ENCODE data around the gene TMPRSS6.

Gene TMPRSS6

DNA sequence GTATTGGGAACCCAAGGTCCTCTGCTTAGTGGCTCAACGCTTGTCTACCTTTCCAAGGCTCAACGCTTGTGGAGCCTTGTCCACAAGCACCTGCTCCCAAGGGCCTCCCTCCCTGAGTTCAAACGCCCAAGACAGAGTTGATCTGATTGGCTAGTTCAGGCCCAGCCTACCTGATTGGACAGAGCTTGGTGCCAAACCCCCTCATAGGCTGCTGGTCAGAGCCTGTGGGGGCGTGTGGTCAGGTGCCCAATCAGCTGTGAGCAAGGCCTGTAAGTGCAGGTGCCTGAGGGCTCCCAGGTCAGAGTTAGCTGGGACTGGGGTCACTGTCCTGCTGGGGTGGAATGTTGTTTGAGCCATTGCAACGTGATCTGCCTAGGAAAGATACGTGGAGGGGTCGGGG lies 16.9 kb upstream of the TMPRSS6 start:
- no peaks in the 10 kb centered on the region for H3K27me3 ChIP-seq (ENCODE audit: low read depth, low read length)
- H3K36me3 ChIP-seq (ENCODE audit: control insufficient read depth in 1 of 2, insufficient read depth in 2 of 2, low read length in 2 of 2): no peaks in the 10 kb centered on the region
- H3K4me1 ChIP-seq (ENCODE audit: control insufficient read depth in 1 of 2, insufficient read depth in 2 of 2, low read length in 2 of 2): no peaks in the 10 kb centered on the region
- no peak overlapping the region for H3K4me3 ChIP-seq (ENCODE audit: low read depth in 1 of 2, low read length in 2 of 2)
- no peak overlapping the region for H3K27ac ChIP-seq (ENCODE audit: low read length)
- no peaks in the 10 kb centered on the region for H3K9me3 ChIP-seq (ENCODE audit: control insufficient read depth in 1 of 2, low read length in 2 of 2)

GRCh38 chr22:37123649-37124048 lies 14.1 kb upstream of the TMPRSS6 start:
- Histone ChIP-seq H3K27me3 (ENCODE audit: low read depth, low read length) (no peaks in the 10 kb centered on the region), H3K9me3 (ENCODE audit: control insufficient read depth in 1 of 2, low read length in 2 of 2) (no peaks in the 10 kb centered on the region), H3K27ac (ENCODE audit: low read length) (no peak overlapping the region), H3K4me3 (ENCODE audit: low read depth in 1 of 2, low read length in 2 of 2) (no peak overlapping the region), H3K4me1 (ENCODE audit: control insufficient read depth in 1 of 2, insufficient read depth in 2 of 2, low read length in 2 of 2) (no peaks in the 10 kb centered on the region), H3K36me3 (ENCODE audit: control insufficient read depth in 1 of 2, insufficient read depth in 2 of 2, low read length in 2 of 2) (no peaks in the 10 kb centered on the region)

DNA sequence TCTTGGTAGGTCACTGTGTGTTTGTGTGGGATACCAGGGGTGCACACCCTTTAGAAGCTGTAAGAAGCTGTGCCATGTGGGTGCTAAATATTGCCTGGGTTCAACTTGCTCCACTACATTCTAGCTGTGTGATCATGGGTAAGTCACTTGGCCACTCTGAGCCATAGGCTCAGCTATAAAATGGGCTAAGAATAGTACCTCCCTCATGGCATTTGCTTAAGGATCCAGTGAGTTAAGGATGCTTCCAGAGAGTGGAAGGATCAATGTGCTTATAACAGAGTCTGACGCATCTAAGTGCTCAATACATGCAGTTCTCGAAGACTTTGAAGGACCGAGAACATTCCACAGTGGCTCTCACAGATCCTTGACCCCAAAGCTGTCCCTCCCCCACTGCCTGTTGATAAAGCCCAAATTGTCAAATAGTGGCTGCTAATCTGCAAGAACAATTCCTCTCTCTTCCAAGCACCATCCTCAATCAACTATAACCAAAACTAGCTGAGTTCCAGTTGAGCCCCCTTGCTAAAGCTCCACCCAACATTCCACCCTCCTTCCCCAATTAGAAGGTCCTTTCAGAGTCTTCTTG lies 13.2 kb upstream of the TMPRSS6 start:
- H3K4me1 ChIP-seq (ENCODE audit: control insufficient read depth in 1 of 2, insufficient read depth in 2 of 2, low read length in 2 of 2): no peaks in the 10 kb centered on the region
- no peaks in the 10 kb centered on the region for H3K36me3 ChIP-seq (ENCODE audit: control insufficient read depth in 1 of 2, insufficient read depth in 2 of 2, low read length in 2 of 2)
- no peaks in the 10 kb centered on the region for H3K27me3 ChIP-seq (ENCODE audit: low read depth, low read length)
- no peak overlapping the region for H3K27ac ChIP-seq (ENCODE audit: low read length)
- H3K4me3 ChIP-seq (ENCODE audit: low read depth in 1 of 2, low read length in 2 of 2): no peak overlapping the region
- H3K9me3 ChIP-seq (ENCODE audit: control insufficient read depth in 1 of 2, low read length in 2 of 2): no peaks in the 10 kb centered on the region

- no peaks in the 10 kb centered on the region for H3K4me1 ChIP-seq (ENCODE audit: control insufficient read depth in 1 of 2, insufficient read depth in 2 of 2, low read length in 2 of 2)
- no peaks in the 10 kb centered on the region for H3K9me3 ChIP-seq (ENCODE audit: control insufficient read depth in 1 of 2, low read length in 2 of 2)
- H3K27ac ChIP-seq (ENCODE audit: low read length): no peak overlapping the region
- H3K27me3 ChIP-seq (ENCODE audit: low read depth, low read length): no peaks in the 10 kb centered on the region
- H3K4me3 ChIP-seq (ENCODE audit: low read depth in 1 of 2, low read length in 2 of 2): no peak overlapping the region
- no peaks in the 10 kb centered on the region for H3K36me3 ChIP-seq (ENCODE audit: control insufficient read depth in 1 of 2, insufficient read depth in 2 of 2, low read length in 2 of 2)
Observed at GRCh38 chr22:37121887-37122591, 12.5 kb upstream of the TMPRSS6 start.

- Histone ChIP-seq H3K4me1 (ENCODE audit: control insufficient read depth in 1 of 2, insufficient read depth in 2 of 2, low read length in 2 of 2) (no peaks in the 10 kb centered on the region), H3K9me3 (ENCODE audit: control insufficient read depth in 1 of 2, low read length in 2 of 2) (no peaks in the 10 kb centered on the region), H3K27ac (ENCODE audit: low read length) (no peak overlapping the region), H3K27me3 (ENCODE audit: low read depth, low read length) (no peaks in the 10 kb centered on the region), H3K36me3 (ENCODE audit: control insufficient read depth in 1 of 2, insufficient read depth in 2 of 2, low read length in 2 of 2) (no peaks in the 10 kb centered on the region), H3K4me3 (ENCODE audit: low read depth in 1 of 2, low read length in 2 of 2) (no peak overlapping the region)
Observed at GRCh38 chr22:37120569-37121340, 11.2 kb upstream of the TMPRSS6 start.

DNA sequence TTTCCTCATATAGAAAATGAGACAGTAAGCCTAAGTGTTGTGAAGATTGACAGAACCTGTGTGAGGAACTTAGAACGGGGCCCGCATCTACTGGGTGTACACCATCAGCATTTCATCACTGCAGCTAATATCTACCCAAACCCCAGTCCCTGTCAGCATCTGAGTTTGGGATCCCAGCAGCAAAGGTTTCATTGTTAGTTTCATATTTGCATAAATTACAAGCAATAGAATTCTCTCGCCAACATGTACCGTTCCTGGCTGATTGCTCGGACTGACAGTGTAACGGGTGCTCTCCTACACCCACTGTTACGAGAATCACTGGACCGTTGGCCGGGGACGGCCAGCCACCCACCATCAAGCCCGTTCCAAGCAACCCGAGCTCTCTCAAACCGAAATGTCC lies 10.4 kb upstream of the TMPRSS6 start:
- H3K36me3 ChIP-seq (ENCODE audit: control insufficient read depth in 1 of 2, insufficient read depth in 2 of 2, low read length in 2 of 2): no peaks in the 10 kb centered on the region
- no peak overlapping the region for H3K27ac ChIP-seq (ENCODE audit: low read length)
- H3K9me3 ChIP-seq (ENCODE audit: control insufficient read depth in 1 of 2, low read length in 2 of 2): no peaks in the 10 kb centered on the region
- no peaks in the 10 kb centered on the region for H3K4me1 ChIP-seq (ENCODE audit: control insufficient read depth in 1 of 2, insufficient read depth in 2 of 2, low read length in 2 of 2)
- no peak overlapping the region for H3K4me3 ChIP-seq (ENCODE audit: low read depth in 1 of 2, low read length in 2 of 2)
- H3K27me3 ChIP-seq (ENCODE audit: low read depth, low read length): no peaks in the 10 kb centered on the region

GRCh38 chr22:37118083-37118482 lies 8.6 kb upstream of the TMPRSS6 start:
- Histone ChIP-seq H3K9me3 (ENCODE audit: control insufficient read depth in 1 of 2, low read length in 2 of 2) (no peaks in the 10 kb centered on the region), H3K4me3 (ENCODE audit: low read depth in 1 of 2, low read length in 2 of 2) (no peak overlapping the region), H3K36me3 (ENCODE audit: control insufficient read depth in 1 of 2, insufficient read depth in 2 of 2, low read length in 2 of 2) (no peaks in the 10 kb centered on the region), H3K4me1 (ENCODE audit: control insufficient read depth in 1 of 2, insufficient read depth in 2 of 2, low read length in 2 of 2) (no peaks in the 10 kb centered on the region), H3K27me3 (ENCODE audit: low read depth, low read length) (no peaks in the 10 kb centered on the region), H3K27ac (ENCODE audit: low read length) (no peak overlapping the region)

DNA sequence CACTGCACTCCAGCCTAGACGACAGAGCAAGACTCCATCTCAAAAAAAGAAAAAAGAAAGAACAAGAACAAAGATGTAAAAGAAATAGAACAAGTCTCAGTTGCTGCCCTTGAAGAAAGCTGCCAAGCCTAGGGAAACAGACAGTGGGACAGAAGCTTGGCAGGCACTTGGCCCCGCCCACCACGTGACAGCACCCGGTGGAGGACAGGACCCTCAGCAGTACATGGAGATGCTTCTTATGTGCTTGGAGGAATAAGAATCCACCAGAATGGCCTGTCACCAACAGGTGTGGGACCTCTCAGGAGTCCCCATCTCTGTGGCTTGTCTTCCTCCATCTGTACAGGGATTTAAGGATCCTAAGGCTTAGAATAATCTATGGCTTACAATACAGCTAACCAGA lies 7.6 kb upstream of the TMPRSS6 start:
- H3K36me3 ChIP-seq (ENCODE audit: control insufficient read depth in 1 of 2, insufficient read depth in 2 of 2, low read length in 2 of 2): no peaks in the 10 kb centered on the region
- no peak overlapping the region for H3K27ac ChIP-seq (ENCODE audit: low read length)
- H3K27me3 ChIP-seq (ENCODE audit: low read depth, low read length): no peaks in the 10 kb centered on the region
- H3K4me3 ChIP-seq (ENCODE audit: low read depth in 1 of 2, low read length in 2 of 2): no peak overlapping the region
- H3K4me1 ChIP-seq (ENCODE audit: control insufficient read depth in 1 of 2, insufficient read depth in 2 of 2, low read length in 2 of 2): no peaks in the 10 kb centered on the region
- no peaks in the 10 kb centered on the region for H3K9me3 ChIP-seq (ENCODE audit: control insufficient read depth in 1 of 2, low read length in 2 of 2)

- Histone ChIP-seq H3K27me3 (ENCODE audit: low read depth, low read length) (no peaks in the 10 kb centered on the region), H3K9me3 (ENCODE audit: control insufficient read depth in 1 of 2, low read length in 2 of 2) (no peaks in the 10 kb centered on the region), H3K4me3 (ENCODE audit: low read depth in 1 of 2, low read length in 2 of 2) (no peak overlapping the region), H3K27ac (ENCODE audit: low read length) (no peak overlapping the region), H3K36me3 (ENCODE audit: control insufficient read depth in 1 of 2, insufficient read depth in 2 of 2, low read length in 2 of 2) (no peaks in the 10 kb centered on the region), H3K4me1 (ENCODE audit: control insufficient read depth in 1 of 2, insufficient read depth in 2 of 2, low read length in 2 of 2) (no peaks in the 10 kb centered on the region)
Observed at GRCh38 chr22:37115032-37115431, 5.5 kb upstream of the TMPRSS6 start.

DNA sequence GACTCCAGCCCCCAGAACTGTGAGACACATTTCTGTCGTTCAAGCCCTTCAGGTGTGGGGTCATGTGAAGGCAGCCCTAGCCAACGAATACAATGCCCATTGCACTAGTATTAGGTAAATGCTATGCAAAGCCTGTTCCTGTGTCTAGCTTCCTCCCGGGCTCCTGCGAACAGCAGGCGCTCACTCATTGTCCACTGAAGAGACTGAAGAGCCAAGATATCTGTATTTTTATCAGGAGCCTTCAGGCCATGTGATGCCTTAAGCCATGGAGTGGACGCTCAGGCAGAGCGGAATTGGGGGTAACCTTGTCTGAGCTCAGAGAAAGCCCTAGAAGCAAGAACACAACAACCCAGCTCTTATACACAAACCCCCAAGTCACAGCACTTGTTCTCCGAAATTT lies 4.2 kb upstream of the TMPRSS6 start:
- Histone ChIP-seq H3K27me3 (ENCODE audit: low read depth, low read length) (no peaks in the 10 kb centered on the region), H3K4me1 (ENCODE audit: control insufficient read depth in 1 of 2, insufficient read depth in 2 of 2, low read length in 2 of 2) (no peaks in the 10 kb centered on the region), H3K4me3 (ENCODE audit: low read depth in 1 of 2, low read length in 2 of 2) (no peak overlapping the region)

DNA sequence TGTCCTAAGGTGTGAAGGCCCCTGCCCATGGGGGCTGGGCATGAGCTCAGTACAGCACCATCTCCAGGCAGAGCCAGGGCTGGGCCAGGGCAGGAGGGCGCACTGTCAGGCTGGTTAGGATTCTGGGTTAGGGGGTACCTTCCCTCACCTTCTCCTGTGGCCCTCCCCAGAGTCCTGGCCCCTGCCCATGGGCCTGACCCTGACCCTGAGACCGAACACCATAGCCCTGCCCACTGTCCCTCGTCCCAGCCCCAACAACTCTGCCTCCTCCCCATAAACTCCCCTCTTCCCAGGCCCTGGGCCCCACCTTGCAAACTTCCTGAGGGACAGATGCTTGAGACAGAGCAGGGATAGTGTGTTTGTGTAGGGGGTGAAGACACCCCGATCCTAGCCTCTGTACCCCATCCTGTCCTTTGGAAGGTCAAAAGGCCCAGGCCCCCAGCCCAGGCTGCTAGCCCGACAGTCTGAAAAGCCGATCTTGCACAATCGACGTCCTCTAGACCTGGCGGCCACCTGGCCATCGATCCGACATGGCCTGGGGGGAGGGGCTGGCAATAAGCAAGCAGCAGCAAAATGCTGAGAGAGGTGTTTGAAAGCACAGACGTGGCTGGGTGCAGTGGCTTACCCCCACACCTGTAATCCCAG lies 2.7 kb upstream of the TMPRSS6 start:
- H3K27ac ChIP-seq (ENCODE audit: low read length): no peak overlapping the region
- H3K4me3 ChIP-seq (ENCODE audit: low read depth in 1 of 2, low read length in 2 of 2): no peak overlapping the region
- no peaks in the 10 kb centered on the region for H3K9me3 ChIP-seq (ENCODE audit: control insufficient read depth in 1 of 2, low read length in 2 of 2)
- H3K36me3 ChIP-seq (ENCODE audit: control insufficient read depth in 1 of 2, insufficient read depth in 2 of 2, low read length in 2 of 2): no peaks in the 10 kb centered on the region
- no peaks in the 10 kb centered on the region for H3K27me3 ChIP-seq (ENCODE audit: low read depth, low read length)
- no peaks in the 10 kb centered on the region for H3K4me1 ChIP-seq (ENCODE audit: control insufficient read depth in 1 of 2, insufficient read depth in 2 of 2, low read length in 2 of 2)

More for the DNA sequence above, 4.2 kb upstream of the TMPRSS6 start:
- no peaks in the 10 kb centered on the region for H3K9me3 ChIP-seq (ENCODE audit: control insufficient read depth in 1 of 2, low read length in 2 of 2)
- H3K36me3 ChIP-seq (ENCODE audit: control insufficient read depth in 1 of 2, insufficient read depth in 2 of 2, low read length in 2 of 2): no peaks in the 10 kb centered on the region
- H3K27ac ChIP-seq (ENCODE audit: low read length): no peak overlapping the region

Measured in muscle layer of duodenum (tissue), 2 donors.